AG04449 (cell line): ENCODE data around the gene PSMD2.
"Not testable (repeated sequence)": the region's sequence is repeated elsewhere in the genome, so short reads cannot be mapped to it uniquely, and the experiment has no call there.

Experiments
- CTCF ChIA-PET: fragments of 350-600 bp; formaldehyde crosslinking; extraction: SDS; loops from one replicate; lab custom pipeline; 2021; ENCODE audit warnings: antibody characterized with exemption; lab: Yijun Ruan, JAX
- POLR2A ChIA-PET: fragments of 400-600, 350-600 bp; formaldehyde crosslinking; extraction: SDS; loops from one replicate; lab custom pipeline; 2020; ENCODE audit warnings: antibody characterized with exemption, inconsistent platforms; lab: Yijun Ruan, JAX
- DNase-seq: peaks from one replicate; pipeline ENCODE4 v3.0.0-alpha.2; 2010; ENCODE audit warnings: low read depth, low spot score
- H3K4me3 ChIP-seq: 2 replicates; pipeline ENCODE4 v1.5.1; 2011; ENCODE audit warnings: low read depth, mild to moderate bottlenecking, control low read depth, low read length
- TF ChIP-seq, protein P1 (sequence below): IDR thresholded peaks from one replicate; pipeline ENCODE4 v1.5.1; 2011; ENCODE audit warnings: mild to moderate bottlenecking, moderate library complexity, low read length, control low read depth, inconsistent platforms; ENCODE audit not compliant: insufficient read depth; ENCODE audit errors: missing control alignments

The PSMD2 gene

DNA sequence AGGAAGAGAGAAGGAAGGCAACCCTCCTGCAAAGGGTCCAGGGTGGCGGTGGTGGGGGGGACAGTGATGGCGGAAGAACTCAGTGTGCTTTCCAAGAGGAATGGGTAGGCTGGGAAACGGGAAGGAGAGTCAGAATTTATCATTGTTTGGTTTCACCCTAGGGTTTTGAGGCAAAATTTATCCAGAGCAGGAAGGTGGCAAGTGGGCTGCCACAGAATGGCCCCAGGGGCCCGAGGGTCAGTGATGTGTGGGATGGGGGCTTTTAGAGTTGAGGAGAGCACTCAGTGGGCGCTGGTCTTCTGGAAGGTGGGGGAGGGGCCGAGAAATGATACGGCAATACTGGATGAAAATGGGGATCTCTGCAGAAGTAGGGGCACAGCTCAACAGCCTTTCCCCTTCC is 38.9 kb downstream of the PSMD2 start:
- CTCF ChIA-PET = interaction anchor here (1.3 to 4.2 kb wide), 8 partner anchors 8 to 203 kb away, joined by 3 to 32 read pairs (median 6); partner anchors contain the start of genes CLCN2, EEF1AKMT4 and POLR2H
- TF ChIP-seq, protein P1, sequence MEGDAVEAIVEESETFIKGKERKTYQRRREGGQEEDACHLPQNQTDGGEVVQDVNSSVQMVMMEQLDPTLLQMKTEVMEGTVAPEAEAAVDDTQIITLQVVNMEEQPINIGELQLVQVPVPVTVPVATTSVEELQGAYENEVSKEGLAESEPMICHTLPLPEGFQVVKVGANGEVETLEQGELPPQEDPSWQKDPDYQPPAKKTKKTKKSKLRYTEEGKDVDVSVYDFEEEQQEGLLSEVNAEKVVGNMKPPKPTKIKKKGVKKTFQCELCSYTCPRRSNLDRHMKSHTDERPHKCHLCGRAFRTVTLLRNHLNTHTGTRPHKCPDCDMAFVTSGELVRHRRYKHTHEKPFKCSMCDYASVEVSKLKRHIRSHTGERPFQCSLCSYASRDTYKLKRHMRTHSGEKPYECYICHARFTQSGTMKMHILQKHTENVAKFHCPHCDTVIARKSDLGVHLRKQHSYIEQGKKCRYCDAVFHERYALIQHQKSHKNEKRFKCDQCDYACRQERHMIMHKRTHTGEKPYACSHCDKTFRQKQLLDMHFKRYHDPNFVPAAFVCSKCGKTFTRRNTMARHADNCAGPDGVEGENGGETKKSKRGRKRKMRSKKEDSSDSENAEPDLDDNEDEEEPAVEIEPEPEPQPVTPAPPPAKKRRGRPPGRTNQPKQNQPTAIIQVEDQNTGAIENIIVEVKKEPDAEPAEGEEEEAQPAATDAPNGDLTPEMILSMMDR = no peak
- POLR2A ChIA-PET = no interaction called here
- H3K4me3 ChIP-seq = no peak overlapping the region
- no peak for DNase-seq

GRCh38 chr3:184338511-184338945 is 39.5 kb downstream of the PSMD2 start:
- no peak for DNase-seq

GRCh38 chr3:184339001-184339400 is 40.0 kb downstream of the PSMD2 start:
- TF ChIP-seq, protein P1 = no peak
- CTCF ChIA-PET = interaction anchor here (0.9 to 4.2 kb wide), 5 partner anchors 12 to 175 kb away, joined by 3 to 32 read pairs (median 3); partner anchors contain the start of gene EEF1AKMT4
- peak overlapping the region; percentile 9; the same call in 1 of the 2 replicates for H3K4me3 ChIP-seq
- no peak for DNase-seq
- POLR2A ChIA-PET = no interaction called here

More at GRCh38 chr3:184338511-184338945, 39.5 kb downstream of the PSMD2 start:
- ChIA-PET POLR2A (no interaction called here), CTCF (interaction anchor here (0.9 to 4.2 kb wide), 6 partner anchors 8 to 176 kb away, joined by 3 to 32 read pairs (median 4); partner anchors contain the start of gene EEF1AKMT4)
- peak overlapping the region; percentile 9; the same call in 1 of the 2 replicates for H3K4me3 ChIP-seq
- TF ChIP-seq, protein P1 = no peak

DNA sequence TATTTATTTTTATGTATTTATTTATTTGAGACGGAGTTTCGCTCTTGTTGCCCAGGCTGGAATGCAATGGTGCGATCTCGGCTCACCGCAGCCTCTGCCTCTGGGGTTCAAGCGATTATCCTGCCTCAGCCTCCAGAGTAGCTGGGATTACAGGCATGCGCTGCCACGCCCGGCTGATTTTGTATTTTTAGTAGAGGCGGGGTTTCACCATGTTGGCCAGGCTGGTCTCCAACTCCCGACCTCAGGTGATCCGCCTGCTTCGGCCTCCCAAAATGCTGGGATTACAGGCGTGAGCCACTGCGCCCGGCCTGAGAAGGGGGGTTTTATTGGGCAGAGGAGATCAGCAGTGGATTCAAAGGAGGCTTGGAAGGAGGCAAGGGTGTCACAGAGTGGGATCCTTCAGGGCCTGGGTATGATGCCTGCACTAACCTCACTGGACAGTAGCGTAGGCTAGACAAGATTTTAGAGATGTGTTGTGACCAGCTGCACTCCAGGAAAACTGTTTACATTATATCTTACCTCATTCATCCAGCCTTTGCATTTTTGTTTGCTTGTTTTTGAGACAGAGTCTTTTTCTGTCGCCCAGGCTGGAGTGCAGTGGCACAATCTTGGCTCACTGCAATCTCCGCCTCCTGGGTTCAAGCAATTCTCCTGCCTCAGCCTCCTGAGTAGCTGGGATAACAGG is 40.6 kb downstream of the PSMD2 start:
- H3K4me3 ChIP-seq, DNase-seq, POLR2A ChIA-PET: not testable (repeated sequence)
- CTCF ChIA-PET = interaction anchor here (0.9 to 4.2 kb wide), 5 partner anchors 13 to 175 kb away, joined by 3 to 32 read pairs (median 3); partner anchors contain the start of gene EEF1AKMT4

DNA sequence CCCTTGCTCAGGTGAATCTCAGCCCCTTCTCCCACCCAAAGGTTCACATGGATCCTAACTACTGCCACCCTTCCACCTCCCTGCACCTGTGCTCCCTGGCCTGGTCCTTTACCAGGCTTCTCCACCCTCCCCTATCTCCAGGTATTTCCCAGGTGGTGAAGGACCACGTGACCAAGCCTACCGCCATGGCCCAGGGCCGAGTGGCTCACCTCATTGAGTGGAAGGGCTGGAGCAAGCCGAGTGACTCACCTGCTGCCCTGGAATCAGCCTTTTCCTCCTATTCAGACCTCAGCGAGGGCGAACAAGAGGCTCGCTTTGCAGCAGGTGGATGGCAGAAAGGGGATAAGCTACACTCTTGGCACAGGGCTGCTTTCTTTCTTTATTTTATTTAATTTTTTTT is 42.9 kb downstream of the PSMD2 start:
- no peak overlapping the region for H3K4me3 ChIP-seq
- TF ChIP-seq, protein P1 = no peak
- no peak for DNase-seq
- CTCF ChIA-PET = interaction anchor here (0.6 to 5.0 kb wide), 2 partner anchors 12 to 195 kb away, joined by 3 to 40 read pairs; no protein-coding TSS in a partner anchor
- POLR2A ChIA-PET = no interaction called here

GRCh38 chr3:184343200-184343876 is 44.3 kb downstream of the PSMD2 start:
- no peak for DNase-seq
- ChIA-PET POLR2A (no interaction called here), CTCF (interaction anchor here (5.0 kb wide), 1 partner anchor 11 kb away, joined by 40 read pairs; no protein-coding TSS in a partner anchor)
- TF ChIP-seq, protein P1 = no peak
- no peak overlapping the region for H3K4me3 ChIP-seq
